WTC11 (cell line): Measurements from ENCODE around the gene MXRA7.

Experiments
- JUN ChIP-seq: sonication (generic); formaldehyde crosslinking; IDR thresholded peaks from 2 replicates; pipeline ENCODE4 v1.8.0; 2023; ENCODE audit warnings: mild to moderate bottlenecking, missing genetic modification reagents
- NR2C2 ChIP-seq: sonication (generic); formaldehyde crosslinking; IDR thresholded peaks from 2 replicates; pipeline ENCODE4 v1.8.0; 2022; ENCODE audit warnings: mild to moderate bottlenecking, missing genetic modification reagents
- TEAD4 ChIP-seq: sonication (generic); formaldehyde crosslinking; IDR thresholded peaks from 2 replicates; pipeline ENCODE4 v1.8.0; 2022; ENCODE audit warnings: mild to moderate bottlenecking, missing genetic modification reagents
- ZNF416 ChIP-seq: fragments of 250-450 bp; sonication (Bioruptor Pico); IDR thresholded peaks from 2 replicates; pipeline ENCODE4 v1.9.0; 2021; ENCODE audit warnings: mild to moderate bottlenecking, inconsistent platforms
- TF ChIP-seq, protein P1 (sequence below): fragments of 200-600 bp; IDR thresholded peaks from 2 replicates; pipeline ENCODE4 v1.8.0; 2022; ENCODE audit warnings: antibody characterized with exemption
- TF ChIP-seq, protein P2 (sequence below): sonication (generic); formaldehyde crosslinking; IDR thresholded peaks from 2 replicates; pipeline ENCODE4 v1.8.0; 2022; ENCODE audit warnings: mild to moderate bottlenecking, missing genetic modification reagents
- TF ChIP-seq, protein P3 (sequence below): sonication (generic); formaldehyde crosslinking; IDR thresholded peaks from 2 replicates; pipeline ENCODE4 v1.8.1; 2023; ENCODE audit warnings: mild to moderate bottlenecking, missing genetic modification reagents, moderate library complexity
- TF ChIP-seq, protein P4 (sequence below): sonication (generic); formaldehyde crosslinking; IDR thresholded peaks from 2 replicates; pipeline ENCODE4 v1.8.0; 2022; ENCODE audit warnings: mild to moderate bottlenecking, missing genetic modification reagents

DNA sequence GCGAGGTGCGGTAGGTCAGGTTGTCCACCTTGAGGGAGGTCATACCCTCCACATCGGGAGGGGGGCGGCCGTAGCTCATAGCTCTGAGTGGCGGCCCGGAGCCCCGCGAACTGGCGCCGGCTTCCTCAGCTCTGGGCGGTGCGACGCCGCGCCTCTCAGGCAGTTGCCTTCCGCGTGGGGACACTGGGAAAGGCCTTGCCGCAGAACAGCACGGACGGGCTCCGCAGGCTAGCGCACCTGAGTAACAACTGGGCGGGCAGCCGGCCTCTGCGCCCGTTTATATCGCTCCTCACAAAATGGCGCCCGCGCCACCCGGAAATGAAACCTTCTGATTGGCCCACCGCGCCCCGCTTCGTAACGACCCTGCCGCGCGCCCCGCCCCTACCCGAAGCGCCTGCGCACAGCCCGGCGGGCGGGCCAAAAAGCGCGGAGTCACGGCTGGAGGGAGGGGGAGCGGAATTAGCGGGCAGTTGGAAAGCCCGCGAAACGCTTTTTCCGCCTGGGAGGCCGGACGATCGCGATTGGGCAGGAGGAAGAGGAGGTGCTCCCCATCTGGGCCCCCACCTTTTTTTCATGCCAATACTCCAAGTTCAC, 26.4 kb upstream of the MXRA7 start, which contains the start of gene SRSF2:
- TF ChIP-seq, protein P1, sequence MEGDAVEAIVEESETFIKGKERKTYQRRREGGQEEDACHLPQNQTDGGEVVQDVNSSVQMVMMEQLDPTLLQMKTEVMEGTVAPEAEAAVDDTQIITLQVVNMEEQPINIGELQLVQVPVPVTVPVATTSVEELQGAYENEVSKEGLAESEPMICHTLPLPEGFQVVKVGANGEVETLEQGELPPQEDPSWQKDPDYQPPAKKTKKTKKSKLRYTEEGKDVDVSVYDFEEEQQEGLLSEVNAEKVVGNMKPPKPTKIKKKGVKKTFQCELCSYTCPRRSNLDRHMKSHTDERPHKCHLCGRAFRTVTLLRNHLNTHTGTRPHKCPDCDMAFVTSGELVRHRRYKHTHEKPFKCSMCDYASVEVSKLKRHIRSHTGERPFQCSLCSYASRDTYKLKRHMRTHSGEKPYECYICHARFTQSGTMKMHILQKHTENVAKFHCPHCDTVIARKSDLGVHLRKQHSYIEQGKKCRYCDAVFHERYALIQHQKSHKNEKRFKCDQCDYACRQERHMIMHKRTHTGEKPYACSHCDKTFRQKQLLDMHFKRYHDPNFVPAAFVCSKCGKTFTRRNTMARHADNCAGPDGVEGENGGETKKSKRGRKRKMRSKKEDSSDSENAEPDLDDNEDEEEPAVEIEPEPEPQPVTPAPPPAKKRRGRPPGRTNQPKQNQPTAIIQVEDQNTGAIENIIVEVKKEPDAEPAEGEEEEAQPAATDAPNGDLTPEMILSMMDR = no peak
- TF ChIP-seq, protein P2, sequence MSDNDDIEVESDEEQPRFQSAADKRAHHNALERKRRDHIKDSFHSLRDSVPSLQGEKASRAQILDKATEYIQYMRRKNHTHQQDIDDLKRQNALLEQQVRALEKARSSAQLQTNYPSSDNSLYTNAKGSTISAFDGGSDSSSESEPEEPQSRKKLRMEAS (CRISPR knock-in tag) = no peak; the same call in 1 of the 2 replicates
- TF ChIP-seq, protein P3, sequence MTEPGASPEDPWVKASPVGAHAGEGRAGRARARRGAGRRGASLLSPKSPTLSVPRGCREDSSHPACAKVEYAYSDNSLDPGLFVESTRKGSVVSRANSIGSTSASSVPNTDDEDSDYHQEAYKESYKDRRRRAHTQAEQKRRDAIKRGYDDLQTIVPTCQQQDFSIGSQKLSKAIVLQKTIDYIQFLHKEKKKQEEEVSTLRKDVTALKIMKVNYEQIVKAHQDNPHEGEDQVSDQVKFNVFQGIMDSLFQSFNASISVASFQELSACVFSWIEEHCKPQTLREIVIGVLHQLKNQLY (CRISPR knock-in tag) = 0 out of 2 replicates have a peak, but pooled peaks have one; percentile 16
- TF ChIP-seq NR2C2 (CRISPR knock-in tag) (no peak), TEAD4 (CRISPR knock-in tag) (peak; percentile 77; the same call in 1 of the 2 replicates), ZNF416 (CRISPR knock-in tag) (peak; percentile 84; the same call in 1 of the 2 replicates), JUN (CRISPR knock-in tag) (peak; percentile 40; the same call in 1 of the 2 replicates)
- TF ChIP-seq, protein P4, sequence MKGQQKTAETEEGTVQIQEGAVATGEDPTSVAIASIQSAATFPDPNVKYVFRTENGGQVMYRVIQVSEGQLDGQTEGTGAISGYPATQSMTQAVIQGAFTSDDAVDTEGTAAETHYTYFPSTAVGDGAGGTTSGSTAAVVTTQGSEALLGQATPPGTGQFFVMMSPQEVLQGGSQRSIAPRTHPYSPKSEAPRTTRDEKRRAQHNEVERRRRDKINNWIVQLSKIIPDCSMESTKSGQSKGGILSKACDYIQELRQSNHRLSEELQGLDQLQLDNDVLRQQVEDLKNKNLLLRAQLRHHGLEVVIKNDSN (CRISPR knock-in tag) = peak; percentile 39; the same call in 1 of the 2 replicates
